ENCODE data around the gene SNX11.

GRCh38 chr17:48162306-48162934, 54.9 kb downstream of the SNX11 start:
- TF ChIP-seq, protein P1, sequence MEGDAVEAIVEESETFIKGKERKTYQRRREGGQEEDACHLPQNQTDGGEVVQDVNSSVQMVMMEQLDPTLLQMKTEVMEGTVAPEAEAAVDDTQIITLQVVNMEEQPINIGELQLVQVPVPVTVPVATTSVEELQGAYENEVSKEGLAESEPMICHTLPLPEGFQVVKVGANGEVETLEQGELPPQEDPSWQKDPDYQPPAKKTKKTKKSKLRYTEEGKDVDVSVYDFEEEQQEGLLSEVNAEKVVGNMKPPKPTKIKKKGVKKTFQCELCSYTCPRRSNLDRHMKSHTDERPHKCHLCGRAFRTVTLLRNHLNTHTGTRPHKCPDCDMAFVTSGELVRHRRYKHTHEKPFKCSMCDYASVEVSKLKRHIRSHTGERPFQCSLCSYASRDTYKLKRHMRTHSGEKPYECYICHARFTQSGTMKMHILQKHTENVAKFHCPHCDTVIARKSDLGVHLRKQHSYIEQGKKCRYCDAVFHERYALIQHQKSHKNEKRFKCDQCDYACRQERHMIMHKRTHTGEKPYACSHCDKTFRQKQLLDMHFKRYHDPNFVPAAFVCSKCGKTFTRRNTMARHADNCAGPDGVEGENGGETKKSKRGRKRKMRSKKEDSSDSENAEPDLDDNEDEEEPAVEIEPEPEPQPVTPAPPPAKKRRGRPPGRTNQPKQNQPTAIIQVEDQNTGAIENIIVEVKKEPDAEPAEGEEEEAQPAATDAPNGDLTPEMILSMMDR (IDR thresholded peaks at IDR 0.05): no peak
- TF ChIP-seq SIN3A (IDR thresholded peaks at IDR 0.05; ENCODE audit: borderline replicate concordance, insufficient read depth, low read depth, low read length) (no peak), POLR2AphosphoS5 (IDR thresholded peaks at IDR 0.05; ENCODE audit: low read depth, low read length) (no peak)
